NCI-H748 (cell line): ENCODE measurements around the gene XRCC3.
"Not testable (repeated sequence)": the region's sequence is repeated elsewhere in the genome, so short reads cannot be mapped to it uniquely, and the experiment has no call there.

ENCODE experiments used
- DNase-seq: peaks from one replicate; lab custom pipeline; 2025; ENCODE audit not compliant: unreplicated experiment; lab: John Stamatoyannopoulos, UW

XRCC3 gene

DNA sequence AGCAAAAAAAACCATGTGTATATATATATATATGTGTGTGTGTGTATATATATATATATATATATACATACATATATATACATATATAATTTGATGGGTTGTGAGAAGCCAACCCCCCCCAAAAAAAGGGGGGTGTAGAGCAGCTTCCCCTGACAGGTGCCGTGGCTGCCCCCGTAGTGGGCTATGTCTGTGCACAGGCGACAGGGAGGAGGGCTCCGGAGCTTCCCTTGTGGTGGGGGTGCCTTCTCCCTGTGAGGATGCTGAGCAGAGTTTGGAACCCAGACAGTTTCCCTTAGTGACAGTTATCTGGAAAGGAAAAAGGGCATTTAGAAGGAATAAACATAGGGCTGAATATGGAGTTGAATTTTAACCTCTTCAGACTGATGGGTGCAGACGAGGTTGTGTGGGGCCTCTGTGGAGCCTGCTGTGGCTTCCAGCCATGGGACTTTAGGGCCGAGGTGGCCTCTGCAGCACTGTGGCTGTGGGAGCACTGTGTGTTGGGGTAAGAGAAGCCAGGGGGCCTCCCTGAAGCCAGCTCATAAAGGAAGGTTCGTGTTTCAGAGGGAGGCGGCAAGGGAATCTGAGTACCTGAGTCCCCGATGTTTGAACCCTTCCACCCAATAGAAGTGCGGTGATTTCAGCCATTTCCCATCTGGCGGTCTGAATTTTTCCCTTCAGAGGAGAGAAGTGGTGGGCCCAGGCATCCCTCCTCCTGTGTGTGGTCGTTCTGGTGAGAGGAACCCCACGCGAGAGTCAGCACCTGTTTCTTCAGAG is 19.8 kb downstream of the XRCC3 start:
- no peak for DNase-seq

DNA sequence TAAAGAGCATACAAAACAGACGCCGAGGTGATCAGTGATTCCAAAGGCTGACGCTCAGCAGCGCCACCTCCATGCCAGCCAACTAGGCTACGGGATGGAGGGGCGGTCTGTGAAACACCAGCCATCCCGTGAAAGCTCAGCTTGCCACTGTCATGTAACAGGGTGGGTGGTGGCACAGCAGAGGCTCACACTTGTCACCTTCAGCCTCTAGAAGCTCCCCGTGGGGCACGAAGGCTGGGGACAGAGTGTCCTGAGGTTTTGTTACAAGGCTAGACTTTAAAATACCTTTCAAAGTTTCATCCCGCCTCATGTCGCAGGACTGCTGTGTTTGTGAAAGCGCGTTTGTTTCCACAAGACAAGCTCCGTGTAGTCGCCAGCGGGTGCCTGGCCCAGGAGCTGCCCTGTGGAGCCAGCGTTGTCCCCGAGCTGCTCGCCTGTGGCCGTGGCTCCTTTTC is 20.7 kb downstream of the XRCC3 start:
- no peak for DNase-seq

DNA sequence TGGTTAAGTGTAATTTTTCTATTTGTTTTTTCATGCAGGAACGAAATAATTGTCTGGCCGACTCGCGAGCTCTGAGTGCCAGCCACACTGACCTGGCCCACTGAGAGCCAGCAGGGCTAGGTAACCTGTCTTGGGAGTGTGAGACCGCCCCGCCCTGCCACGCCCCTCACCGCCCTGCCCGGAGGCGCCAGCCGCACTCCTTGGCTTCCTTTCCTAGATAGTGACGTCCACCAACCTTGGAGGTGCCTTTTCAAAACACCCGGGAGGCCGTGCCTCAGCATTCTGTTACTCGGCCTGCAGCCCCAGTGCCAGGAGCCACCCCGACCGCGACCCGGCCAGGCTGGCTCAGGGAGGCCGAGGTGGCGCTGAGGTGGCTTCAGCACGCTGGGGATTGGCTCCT is 21.7 kb downstream of the XRCC3 start:
- DNase-seq: no peak

DNA sequence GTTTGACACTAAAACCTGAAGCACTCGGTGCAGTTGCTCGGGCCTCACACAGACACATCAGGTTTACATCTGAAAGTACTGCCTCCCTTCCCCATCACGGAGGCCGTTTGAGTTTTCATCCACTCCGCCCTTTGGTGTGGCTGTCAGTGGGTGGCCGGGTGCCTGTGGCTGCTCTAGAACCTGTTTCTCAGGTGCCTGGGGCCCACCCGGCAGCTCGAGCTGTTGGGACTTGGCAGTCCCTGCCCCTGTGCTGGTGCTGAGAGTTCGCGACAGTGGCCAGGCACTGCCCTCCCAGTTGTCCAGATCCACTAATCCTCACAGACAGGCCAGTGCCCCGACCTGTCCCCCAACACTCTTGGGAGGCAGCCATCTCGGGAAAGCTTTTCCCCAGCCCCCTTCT is 22.4 kb downstream of the XRCC3 start:
- DNase-seq: no peak

DNA sequence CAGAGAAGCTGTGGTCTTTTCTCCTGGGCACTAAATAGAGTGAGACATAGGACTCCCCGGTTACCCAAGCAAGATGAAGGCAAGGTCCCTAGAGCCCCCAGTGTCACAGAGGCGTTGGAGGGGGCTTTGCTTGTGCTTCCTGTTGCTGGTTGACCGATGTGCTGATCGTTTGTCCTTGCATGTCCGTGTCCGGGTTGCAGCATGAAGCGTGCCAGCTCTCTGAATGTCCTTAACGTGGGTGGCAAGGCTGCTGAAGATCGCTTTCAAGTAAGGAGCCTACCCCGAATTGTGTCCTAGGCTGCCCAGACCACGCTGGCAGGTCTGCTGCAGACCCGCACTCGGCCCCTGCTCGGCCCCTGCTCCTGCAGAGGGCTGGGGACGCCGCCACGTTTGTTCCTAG is 23.1 kb downstream of the XRCC3 start:
- DNase-seq: no peak

DNA sequence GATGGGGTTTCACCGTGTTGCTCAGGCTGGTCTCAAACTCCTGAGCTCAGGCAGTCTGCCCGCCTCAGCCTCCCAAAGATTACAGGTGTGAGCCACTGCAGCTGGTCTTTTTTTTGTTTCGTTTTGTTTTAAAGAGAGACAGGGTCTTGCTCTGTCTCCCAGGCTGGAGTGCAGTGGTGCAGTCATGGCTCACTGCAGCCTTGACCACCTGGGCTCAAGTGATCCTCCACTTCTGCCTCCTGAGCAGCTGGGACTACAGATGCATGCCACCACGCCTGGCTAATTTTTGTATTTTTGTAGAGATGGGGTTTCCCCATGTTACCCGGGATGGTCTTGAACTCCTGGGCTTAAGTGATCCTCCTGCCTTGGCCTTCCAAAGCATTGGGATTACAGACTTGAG is 23.6 kb downstream of the XRCC3 start:
- DNase-seq: not testable (repeated sequence)

DNA sequence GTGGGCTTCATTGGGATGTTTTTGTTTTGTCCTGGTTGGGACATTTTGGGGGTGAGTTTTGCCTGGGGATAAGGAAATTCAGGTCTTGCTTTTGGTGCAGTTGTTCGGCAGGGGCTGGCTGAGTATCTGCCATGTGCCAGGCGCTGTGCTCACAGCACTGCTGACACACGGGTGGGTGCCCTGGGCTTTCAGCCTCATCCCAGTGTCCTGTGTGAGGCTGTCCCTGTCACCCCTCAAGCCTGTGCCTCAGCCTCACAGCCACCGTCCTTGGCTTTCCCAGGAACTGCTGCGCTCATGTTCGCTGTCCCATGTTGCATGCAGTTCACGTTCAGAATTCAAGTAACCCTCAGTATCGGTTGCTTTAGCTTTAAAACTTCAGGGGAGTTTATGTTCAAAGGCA is 24.9 kb downstream of the XRCC3 start:
- no peak for DNase-seq

DNA sequence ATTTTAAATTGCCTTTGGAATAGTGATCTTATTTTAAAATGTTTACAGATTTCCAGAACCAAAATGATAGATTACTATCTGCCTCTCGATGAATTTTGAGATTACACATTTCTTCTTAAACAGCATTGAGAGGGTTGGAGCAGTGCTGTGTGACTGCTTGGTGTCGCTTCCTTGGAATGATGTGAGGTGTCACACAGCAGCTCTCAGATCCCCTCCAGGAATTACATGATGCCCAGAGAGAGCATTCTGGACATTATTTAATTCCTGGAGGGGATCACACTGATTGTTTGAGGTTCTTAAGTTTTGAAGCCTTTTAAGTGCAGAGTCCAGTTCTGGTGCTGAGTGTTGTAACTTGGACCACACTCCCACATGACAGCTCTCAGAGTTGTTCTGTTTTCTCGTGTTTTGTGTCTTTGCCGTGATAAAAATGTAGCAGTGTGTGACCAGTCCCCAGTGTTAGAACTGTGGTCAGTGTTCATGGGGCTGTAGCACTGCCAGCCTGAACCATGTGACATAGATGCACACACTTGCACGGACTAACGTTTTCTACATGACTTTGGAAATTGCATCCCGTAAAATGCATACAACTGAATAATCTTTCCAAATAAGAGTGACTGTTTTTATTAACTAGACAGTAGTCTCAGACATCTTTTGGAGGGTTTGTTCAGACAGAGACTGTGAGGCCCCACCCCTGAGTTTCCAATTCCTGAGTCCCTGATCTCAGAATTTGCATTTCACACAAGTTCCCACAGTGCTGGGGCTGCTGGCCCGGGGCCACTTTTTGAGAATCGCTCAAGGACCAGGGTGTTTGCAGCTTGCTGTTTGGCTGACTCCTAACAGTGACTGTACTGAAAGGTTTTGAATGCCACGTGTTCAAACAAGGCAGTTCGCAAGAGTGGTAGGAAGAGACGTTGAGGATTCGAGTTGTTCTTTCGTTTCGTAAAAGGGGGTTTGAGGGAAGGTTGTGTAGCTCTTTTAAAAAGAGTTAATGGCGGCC is 26.0 kb downstream of the XRCC3 start:
- DNase-seq: no peak

DNA sequence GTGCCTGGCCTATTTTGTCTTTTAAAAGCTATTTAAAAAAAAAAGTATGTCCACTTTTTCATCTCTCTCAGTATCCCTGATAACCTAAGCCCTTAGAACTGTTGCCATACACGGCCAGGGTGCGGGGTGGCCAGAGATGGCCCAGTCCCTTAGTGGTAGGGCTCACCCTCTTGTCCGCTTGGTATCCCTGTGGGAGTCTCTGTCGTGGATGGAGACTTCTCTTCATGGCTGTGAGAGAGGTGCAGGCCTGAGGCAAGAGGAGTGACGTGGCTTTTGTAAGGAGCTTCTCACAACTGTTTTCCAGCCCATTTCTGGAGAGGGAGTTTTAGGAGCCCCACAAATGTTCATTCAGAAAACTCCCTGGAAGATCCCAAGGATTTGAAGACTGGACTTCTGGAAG is 26.8 kb downstream of the XRCC3 start:
- no peak for DNase-seq

DNA sequence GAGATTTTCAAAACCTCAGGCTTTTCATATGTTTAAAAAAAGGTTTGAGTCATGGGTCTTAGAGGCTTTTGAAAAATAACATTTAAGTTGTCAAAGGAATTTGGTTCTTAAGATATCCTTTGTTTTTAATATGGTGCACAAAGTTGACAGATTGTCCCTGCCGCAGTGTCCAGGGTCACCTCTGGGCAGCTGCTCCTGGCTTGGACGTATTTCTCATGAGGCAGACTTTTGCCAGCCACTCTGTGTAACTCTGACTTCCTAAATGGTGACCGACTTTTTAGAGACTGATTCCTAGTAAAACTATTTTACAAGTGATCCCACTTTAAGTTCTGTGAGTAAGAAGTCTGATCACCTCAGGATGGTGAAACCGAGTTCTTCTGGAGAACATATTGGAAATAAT is 27.5 kb downstream of the XRCC3 start:
- DNase-seq: no peak

DNA sequence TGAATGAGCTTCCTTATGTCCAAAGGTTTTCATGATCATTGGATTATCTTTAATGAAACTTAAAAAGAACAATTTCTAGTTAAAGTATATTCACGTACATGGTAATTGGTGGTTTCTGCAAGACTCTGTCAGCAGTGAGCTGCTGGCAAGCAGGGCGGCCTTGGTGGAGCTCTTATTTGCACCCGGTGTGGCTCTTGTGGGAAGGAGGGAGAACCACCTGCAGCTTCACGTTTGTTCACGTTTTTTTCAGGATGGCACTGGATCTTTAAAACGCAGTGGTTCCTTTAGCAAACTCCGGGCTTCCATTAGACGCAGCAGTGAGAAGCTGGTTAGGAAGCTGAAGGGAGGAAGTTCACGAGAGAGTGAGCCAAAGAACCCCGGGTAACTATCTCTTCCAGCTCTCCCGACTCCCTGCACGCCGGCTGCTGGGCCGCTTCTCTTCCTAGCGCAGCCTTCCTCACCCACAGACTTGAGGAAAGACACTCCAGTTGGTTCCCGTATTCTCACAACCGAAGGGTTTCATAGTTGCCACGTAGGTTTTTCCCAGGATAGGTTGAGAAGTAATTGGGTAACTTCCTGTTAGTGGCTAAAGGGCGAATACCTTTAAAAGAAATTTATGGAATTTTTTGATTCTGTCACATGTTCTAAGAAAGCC is 28.3 kb downstream of the XRCC3 start:
- no peak for DNase-seq

DNA sequence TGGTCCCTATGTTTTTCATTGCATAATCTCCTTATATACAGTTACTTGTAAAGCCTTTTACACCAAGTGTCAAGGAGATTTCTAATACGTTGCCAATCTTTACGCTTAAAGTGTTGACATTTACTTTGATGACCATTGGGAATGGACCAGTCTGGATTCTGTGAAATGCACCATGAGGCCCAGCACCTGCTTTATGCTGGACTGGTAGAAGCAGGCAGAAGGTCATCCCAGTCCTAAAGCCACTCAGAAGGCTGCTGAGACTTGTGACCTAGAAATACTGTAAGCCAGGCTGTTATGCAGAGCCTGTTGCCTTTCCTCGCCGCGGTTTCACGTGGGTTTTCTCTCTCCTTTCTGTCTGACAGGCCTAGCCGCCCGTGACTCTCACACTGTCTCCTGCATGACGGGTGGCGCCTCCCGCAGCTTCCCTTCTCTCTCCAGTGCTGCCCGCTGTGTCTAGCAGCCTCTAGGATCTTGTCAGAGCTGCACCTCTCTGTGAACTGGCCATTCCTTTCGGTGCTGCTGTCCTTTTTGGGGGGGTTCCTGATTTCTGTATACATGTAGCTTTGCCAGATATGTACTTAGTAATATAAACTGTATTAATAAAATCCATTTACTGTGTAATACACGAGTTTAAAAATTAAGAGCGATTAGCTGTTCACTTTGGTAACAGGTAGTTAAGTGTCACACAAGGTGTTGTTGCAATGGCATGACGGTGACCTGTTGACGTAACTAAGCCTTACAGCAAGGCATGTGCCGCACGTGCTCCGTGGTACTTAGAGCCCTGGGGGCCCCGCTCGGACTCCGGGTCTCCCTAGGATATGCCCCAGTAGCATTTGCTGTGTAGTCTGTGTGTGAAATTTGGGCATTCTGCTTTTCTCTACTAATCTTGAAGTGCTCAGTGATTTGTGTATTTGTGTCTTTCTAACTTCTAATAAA is 29.7 kb downstream of the XRCC3 start:
- DNase-seq: no peak

DNA sequence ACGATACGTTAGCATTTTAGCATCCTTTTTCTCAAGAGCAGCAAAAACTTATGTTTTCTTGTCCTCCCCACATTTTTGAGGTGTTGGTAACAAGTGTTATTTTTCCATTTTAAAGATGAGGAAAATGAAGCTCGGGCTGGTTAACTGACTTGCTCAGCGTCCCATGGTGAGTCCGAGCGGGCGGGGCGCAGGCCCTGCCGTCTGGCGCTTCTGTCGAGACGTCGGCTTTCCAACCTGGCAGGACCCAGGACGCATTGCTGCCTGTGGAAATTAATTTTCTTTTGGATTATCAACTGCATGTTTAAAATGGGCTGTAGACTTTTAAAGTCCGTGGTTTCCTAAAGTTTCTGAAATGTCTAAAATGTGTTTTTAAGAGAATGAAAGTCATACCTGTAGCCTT is 30.4 kb downstream of the XRCC3 start:
- DNase-seq: no peak

DNA sequence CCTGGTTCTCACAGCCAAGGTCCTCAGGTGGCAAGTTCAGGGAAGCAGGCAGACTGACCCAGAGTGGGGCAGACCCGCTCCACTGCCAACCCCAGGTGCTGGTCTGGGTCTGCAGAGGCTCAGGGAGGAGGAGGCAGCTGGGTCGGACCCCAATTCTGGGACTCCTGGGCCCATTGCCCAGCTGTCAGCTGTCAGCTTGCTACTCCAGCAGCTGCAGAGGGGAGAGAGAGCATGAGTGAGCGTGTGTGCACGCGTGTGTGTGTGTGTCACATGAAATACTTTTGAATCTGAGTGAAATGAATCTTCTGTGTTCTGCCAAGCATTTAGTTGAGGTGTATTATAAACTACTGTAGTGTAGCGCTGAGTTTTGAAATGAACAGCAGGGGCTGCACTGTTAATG is 30.8 kb downstream of the XRCC3 start:
- no peak for DNase-seq

DNA sequence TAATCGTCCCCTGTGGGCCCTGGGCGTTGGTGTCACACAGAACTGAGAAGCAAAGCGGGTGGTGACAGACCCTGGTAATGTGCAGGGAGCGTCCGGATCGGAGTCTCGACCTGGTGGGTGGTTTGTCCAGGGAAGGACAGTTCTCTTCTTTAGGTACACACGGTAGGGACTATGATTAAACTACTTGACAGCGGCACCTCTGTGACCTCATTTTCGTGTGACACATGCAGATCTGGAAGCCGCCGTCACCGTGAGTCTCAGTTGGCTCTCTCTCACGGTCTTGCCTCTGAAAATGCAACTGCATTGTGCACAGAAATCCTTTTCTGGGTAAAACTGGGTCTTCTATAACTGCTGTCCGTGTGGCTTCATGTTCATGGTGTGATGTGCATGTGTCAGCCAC is 32.1 kb downstream of the XRCC3 start:
- DNase-seq: no peak

DNA sequence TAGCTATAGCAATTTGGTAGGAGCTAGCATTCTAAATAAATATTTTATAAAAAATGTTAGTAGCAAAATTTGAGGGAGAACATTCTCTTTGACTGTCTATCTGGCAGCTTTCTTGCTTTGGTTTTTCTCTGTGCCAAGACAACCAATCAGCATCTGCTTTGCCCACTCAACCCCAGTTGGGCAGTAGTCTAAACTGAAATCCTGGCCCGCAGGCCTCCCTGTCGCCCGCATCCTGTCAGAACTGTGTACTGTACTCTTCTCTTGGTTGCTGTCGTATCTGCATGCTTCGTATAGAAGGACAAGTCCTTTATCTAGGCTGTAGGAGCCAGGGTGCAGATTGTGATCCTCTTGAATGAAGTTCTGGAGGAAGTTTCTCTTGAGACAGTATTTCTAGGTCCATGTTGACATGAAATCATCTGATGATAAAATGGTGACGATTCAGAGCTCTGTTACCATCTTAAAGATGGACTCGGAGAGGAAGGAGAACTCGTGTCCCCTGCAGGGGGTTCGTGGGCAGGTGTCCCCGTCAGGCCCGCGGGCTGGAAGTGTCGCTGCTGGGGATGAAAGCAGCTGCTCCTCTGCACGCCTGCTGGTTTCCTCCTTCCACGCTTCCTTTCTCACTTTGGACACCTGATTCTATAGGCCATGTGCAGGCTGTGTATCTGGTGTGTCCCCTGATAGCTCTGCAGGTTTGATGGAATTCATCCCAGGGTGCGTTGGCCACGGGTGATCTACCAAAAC is 34.6 kb downstream of the XRCC3 start:
- DNase-seq: no peak

DNA sequence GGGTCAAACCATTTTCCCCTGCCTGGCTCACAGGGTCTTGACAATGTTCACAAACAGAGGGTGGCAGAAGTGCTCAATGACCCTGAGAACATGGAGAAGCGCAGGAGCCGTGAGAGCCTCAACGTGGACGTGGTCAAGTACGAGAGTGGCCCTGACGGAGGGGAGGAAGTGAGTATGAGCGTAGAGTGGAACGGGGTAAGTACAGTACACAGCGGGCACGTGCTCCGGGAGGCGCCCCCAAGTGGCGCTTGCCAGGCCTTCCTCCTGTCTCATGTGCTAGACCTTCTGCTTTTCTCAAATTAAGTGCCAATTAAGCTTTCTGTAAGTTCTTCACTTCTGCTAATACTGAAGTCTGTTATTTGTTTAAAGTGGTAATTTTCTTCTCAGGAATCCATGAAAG is 35.9 kb downstream of the XRCC3 start:
- DNase-seq: no peak

DNA sequence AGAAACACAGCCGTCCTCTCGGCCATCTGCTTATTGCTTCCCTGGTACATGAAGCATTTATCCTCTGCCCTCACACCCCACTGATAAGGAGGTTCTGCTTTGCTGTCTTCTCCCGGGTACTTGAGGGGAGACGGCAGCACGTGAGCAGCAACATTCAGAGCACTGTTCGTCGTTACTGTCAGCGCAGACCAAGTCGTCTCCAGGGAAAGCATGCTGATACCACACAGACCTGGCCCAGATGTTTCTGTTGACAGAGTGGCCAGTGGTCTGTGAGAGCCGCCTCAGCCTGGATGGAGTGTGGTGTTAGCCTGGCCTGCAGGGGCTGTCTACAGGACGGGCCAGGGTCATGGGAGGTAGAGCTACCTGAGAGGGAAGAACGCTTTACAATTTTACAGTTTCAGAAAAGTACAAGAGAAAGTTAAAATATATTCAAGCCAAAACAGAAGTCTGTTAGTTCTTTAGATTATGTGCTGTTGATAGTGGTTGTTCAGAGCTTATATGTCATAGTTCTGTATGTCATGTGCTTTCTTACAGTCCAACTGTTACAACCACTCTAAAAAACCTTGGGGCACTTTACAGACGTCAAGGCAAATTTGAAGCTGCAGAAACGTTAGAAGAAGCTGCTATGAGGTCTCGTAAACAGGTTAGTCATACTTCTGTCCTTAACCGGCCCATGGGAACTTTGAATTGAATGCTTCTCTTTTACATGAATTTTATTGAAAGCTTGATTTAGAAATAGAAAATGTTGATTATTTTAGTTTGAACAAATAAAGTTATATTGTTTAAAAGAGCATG is 38.2 kb downstream of the XRCC3 start:
- DNase-seq: no peak

DNA sequence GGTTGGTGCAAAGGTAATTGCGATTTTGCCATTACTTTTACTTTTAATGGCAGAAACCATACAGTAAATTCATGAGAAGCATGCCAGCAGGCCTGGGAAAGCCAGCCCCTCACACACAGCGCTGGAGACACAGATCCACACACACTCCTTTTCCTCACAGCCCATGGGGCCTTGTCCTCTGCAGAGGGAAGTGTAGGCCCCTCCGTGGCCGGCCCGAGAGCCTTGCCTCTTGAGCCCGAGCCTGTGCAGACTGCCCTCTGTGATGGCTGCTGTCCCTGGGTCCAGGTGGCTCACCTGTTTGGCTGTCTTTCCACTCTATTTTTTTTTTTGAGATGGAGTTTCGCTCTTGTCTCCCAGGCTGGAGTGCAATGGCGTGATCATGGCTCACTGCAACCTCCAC is 39.3 kb downstream of the XRCC3 start:
- no peak for DNase-seq
